ENCODE results near the gene LCOR. TPM values are rescaled to one million over a fixed set of nuclear protein-coding genes. Genes with fewer than 3 reads are reported as not detected.

The LCOR gene
- total and polyA plus RNA-seq, 2 of the 13 experiments (the other 11 are each of a cell fraction or from before 2014, with no cell fraction given), result 12.4 to 23.7 TPM

DNA sequence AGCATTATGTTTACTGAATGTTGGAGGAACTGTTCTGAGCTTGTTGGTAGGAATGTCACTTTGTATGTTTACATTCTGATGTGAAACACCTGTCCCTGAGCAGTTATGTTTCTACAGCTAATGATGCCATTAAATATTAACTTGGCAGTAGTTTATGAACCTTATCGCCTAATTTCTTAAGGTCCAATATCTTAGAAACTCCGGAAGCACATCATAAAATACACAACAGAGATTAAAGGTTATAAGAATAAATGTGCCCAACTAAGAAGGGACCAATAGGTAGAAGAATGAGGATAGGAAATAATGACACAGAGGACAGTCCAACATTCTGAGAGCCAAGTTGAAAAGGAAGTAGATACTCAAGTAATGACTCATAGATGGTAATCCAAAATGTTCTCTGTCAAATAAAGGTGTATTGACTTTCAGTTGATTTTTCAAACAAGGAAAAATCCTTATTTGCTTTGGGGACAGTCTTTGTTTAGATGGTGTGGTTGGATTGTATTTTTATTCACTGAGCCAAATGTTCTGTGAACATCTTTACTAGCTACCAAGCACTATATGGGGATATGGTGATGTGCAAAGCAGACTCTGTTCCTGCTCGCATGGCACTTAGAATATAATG, 31.9 kb downstream of the LCOR start (continued):
- TF ChIP-seq, protein P1, sequence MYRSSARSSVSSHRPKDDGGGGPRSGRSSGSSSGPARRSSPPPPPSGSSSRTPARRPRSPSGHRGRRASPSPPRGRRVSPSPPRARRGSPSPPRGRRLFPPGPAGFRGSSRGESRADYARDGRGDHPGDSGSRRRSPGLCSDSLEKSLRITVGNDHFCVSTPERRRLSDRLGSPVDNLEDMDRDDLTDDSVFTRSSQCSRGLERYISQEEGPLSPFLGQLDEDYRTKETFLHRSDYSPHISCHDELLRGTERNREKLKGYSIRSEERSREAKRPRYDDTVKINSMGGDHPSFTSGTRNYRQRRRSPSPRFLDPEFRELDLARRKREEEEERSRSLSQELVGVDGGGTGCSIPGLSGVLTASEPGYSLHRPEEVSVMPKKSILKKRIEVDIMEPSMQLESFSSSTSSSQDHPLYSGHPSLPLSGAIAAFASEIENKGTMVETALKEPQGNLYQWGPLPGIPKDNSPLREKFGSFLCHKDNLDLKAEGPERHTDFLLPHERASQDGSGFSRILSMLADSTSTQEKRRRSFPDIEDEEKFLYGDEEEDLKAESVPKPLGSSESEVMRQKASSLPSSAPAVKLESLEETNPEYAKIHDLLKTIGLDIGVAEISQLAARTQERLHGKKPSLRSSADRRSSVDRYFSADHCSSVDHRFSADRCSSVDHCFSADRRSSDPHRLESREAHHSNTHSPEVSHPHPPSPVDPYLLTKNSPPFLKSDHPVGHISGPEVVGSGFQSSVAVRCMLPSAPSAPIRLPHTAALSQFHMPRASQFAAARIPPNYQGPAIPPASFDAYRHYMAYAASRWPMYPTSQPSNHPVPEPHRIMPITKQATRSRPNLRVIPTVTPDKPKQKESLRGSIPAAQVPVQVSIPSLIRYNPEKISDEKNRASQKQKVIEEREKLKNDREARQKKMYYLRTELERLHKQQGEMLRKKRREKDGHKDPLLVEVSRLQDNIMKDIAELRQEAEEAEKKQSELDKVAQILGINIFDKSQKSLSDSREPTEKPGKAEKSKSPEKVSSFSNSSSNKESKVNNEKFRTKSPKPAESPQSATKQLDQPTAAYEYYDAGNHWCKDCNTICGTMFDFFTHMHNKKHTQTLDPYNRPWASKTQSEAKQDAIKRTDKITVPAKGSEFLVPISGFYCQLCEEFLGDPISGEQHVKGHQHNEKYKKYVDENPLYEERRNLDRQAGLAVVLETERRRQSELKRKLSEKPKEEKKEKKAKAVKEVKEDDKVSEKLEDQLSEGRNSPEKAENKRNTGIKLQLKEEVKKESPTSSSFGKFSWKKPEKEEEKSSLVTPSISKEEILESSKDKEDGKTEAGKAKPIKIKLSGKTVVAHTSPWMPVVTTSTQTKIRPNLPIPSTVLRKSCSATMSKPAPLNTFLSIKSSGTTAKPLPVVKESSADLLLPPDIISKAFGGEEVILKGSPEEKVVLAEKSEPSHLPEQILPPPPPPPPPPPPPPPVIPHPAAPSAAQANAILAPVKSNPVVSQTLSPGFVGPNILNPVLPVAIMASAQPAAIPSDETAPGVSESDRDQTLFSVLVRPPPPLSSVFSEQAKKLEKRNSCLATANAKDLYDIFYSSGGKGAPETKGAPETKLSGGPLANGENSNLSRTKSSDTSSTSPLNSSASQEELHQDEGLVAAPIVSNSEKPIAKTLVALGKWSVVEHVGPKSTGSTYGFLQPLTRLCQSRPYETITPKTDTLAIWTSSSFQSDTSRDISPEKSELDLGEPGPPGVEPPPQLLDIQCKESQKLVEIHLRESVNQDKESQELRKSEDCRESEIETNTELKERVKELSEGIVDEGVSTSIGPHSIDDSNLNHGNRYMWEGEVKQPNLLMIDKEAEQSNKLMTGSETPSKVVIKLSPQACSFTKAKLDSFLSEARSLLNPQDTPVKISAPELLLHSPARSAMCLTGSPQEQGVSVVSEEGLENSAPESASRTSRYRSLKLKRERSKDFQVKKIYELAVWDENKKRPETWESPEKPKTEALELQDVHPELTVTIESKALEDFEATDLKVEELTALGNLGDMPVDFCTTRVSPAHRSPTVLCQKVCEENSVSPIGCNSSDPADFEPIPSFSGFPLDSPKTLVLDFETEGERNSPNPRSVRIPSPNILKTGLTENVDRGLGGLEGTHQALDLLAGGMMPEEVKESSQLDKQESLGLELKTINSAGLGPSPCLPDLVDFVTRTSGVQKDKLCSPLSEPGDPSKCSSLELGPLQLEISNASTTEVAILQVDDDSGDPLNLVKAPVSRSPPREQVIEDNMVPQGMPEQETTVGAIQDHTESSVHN (CRISPR knock-in tag; IDR thresholded peaks at IDR 0.05), result no peak
- TF ChIP-seq PPARG (CRISPR knock-in tag; conservative IDR thresholded peaks at IDR 0.05) (peak; percentile 90), SP5 (CRISPR knock-in tag; IDR thresholded peaks at IDR 0.05; ENCODE audit: borderline replicate concordance, low read depth) (no peak), SETDB1 (CRISPR knock-in tag; IDR thresholded peaks at IDR 0.05; ENCODE audit: borderline replicate concordance) (no peak), BRD4 (CRISPR knock-in tag; IDR thresholded peaks at IDR 0.05) (no peak), ZNF839 (CRISPR knock-in tag; IDR thresholded peaks at IDR 0.05; ENCODE audit: borderline replicate concordance) (no peak), DR1 (CRISPR knock-in tag; IDR thresholded peaks at IDR 0.05) (no peak), BHLHE40 (IDR thresholded peaks at IDR 0.05; ENCODE audit: low read length) (no peak), ZNF703 (CRISPR knock-in tag; IDR thresholded peaks at IDR 0.05; ENCODE audit: borderline replicate concordance) (no peak), ZNF782 (CRISPR knock-in tag; IDR thresholded peaks at IDR 0.05; ENCODE audit: borderline replicate concordance) (no peak), PHF8 (CRISPR knock-in tag; IDR thresholded peaks at IDR 0.05) (no peak), ZSCAN21 (CRISPR knock-in tag; IDR thresholded peaks at IDR 0.05; ENCODE audit: borderline replicate concordance) (no peak)
- TF ChIP-seq, protein P2, sequence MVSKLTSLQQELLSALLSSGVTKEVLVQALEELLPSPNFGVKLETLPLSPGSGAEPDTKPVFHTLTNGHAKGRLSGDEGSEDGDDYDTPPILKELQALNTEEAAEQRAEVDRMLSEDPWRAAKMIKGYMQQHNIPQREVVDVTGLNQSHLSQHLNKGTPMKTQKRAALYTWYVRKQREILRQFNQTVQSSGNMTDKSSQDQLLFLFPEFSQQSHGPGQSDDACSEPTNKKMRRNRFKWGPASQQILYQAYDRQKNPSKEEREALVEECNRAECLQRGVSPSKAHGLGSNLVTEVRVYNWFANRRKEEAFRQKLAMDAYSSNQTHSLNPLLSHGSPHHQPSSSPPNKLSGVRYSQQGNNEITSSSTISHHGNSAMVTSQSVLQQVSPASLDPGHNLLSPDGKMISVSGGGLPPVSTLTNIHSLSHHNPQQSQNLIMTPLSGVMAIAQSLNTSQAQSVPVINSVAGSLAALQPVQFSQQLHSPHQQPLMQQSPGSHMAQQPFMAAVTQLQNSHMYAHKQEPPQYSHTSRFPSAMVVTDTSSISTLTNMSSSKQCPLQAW (CRISPR knock-in tag; IDR thresholded peaks at IDR 0.05), result no peak
- TF ChIP-seq, protein P3, sequence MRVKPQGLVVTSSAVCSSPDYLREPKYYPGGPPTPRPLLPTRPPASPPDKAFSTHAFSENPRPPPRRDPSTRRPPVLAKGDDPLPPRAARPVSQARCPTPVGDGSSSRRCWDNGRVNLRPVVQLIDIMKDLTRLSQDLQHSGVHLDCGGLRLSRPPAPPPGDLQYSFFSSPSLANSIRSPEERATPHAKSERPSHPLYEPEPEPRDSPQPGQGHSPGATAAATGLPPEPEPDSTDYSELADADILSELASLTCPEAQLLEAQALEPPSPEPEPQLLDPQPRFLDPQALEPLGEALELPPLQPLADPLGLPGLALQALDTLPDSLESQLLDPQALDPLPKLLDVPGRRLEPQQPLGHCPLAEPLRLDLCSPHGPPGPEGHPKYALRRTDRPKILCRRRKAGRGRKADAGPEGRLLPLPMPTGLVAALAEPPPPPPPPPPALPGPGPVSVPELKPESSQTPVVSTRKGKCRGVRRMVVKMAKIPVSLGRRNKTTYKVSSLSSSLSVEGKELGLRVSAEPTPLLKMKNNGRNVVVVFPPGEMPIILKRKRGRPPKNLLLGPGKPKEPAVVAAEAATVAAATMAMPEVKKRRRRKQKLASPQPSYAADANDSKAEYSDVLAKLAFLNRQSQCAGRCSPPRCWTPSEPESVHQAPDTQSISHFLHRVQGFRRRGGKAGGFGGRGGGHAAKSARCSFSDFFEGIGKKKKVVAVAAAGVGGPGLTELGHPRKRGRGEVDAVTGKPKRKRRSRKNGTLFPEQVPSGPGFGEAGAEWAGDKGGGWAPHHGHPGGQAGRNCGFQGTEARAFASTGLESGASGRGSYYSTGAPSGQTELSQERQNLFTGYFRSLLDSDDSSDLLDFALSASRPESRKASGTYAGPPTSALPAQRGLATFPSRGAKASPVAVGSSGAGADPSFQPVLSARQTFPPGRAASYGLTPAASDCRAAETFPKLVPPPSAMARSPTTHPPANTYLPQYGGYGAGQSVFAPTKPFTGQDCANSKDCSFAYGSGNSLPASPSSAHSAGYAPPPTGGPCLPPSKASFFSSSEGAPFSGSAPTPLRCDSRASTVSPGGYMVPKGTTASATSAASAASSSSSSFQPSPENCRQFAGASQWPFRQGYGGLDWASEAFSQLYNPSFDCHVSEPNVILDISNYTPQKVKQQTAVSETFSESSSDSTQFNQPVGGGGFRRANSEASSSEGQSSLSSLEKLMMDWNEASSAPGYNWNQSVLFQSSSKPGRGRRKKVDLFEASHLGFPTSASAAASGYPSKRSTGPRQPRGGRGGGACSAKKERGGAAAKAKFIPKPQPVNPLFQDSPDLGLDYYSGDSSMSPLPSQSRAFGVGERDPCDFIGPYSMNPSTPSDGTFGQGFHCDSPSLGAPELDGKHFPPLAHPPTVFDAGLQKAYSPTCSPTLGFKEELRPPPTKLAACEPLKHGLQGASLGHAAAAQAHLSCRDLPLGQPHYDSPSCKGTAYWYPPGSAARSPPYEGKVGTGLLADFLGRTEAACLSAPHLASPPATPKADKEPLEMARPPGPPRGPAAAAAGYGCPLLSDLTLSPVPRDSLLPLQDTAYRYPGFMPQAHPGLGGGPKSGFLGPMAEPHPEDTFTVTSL (CRISPR knock-in tag; IDR thresholded peaks at IDR 0.05; ENCODE audit: borderline replicate concordance), result peak; percentile 90; the same call in 1 of the 2 replicates
